Right atrium auricular region (tissue), 2 donors: ENCODE results near the gene STK17A. TPM values are rescaled to one million over a fixed set of nuclear protein-coding genes. Genes with fewer than 3 reads are reported as not detected.

Experiments used
- DNase-seq: peaks from one replicate; pipeline ENCODE4 v3.0.0-alpha.2; 2019; ENCODE audit warnings: low spot score
- H3K27ac ChIP-seq, 2 donors: fragments of 200-600 bp; sonication (generic); 1 replicate in 1 of 2; 2 replicates in 1 of 2; pipeline ENCODE4 v1.5.1; 2016 to 2019
- H3K27me3 ChIP-seq, 2 donors: fragments of 200-600 bp; sonication (generic); one replicate each; pipeline versions ENCODE4 v1.5.1 to v1.6.0; 2017 to 2019
- H3K36me3 ChIP-seq: fragments of 200-600 bp; sonication (generic); one replicate; pipeline ENCODE4 v1.5.1; 2016
- H3K4me1 ChIP-seq, 2 donors: fragments of 200-600 bp; sonication (generic); one replicate each; pipeline versions ENCODE4 v1.5.1 to v1.6.0; 2017 to 2019
- H3K4me3 ChIP-seq, 2 donors: fragments of 200-600 bp; sonication (generic); 1 replicate in 1 of 2; 2 replicates in 1 of 2; pipeline ENCODE4 v1.5.1; 2017 to 2019; ENCODE audit warnings: mild to moderate bottlenecking in 1 of 2, moderate library complexity in 1 of 2
- H3K9me3 ChIP-seq, 2 donors: fragments of 200-600 bp; sonication (generic); one replicate each; pipeline ENCODE4 v1.5.1; 2019
- CTCF ChIP-seq, 2 donors: fragments of 200-600 bp; sonication (generic); IDR thresholded peaks; one replicate each; pipeline ENCODE4 v1.5.1; 2019; ENCODE audit warnings: antibody characterized with exemption in 2 of 2
- total RNA-seq, 2 donors: library from RNA; depleted of rRNA; stranded (reverse); fragments of >200 nt; gene quantifications; one replicate each; pipeline ENCODE4 v1.1.0, GENCODE V29; 2016

STK17A gene
- total RNA-seq, 2 donors from 2014 or later: 15.6 to 25.9 TPM

- H3K4me1 ChIP-seq: peaks cover 0 to 8% of the 10 kb centered on the region in 2 donors
- H3K4me3 ChIP-seq: no peak overlapping the region
- no peak for DNase-seq
- H3K36me3 ChIP-seq: no peaks in the 10 kb centered on the region
- no peak for TF ChIP-seq CTCF (IDR thresholded peaks at IDR 0.05)
- no peaks in the 10 kb centered on the region for H3K9me3 ChIP-seq
- no peak overlapping the region for H3K27ac ChIP-seq
- H3K27me3 ChIP-seq: no peaks in the 10 kb centered on the region
Measured at GRCh38 chr7:43537765-43538403, 45.0 kb upstream of the STK17A start.

GRCh38 chr7:43538404-43538771 lies 44.5 kb upstream of the STK17A start:
- H3K27ac ChIP-seq: no peak overlapping the region
- H3K9me3 ChIP-seq: no peaks in the 10 kb centered on the region
- H3K36me3 ChIP-seq: no peaks in the 10 kb centered on the region
- no peak for TF ChIP-seq CTCF (IDR thresholded peaks at IDR 0.05)
- H3K4me3 ChIP-seq: no peak overlapping the region
- H3K27me3 ChIP-seq: no peaks in the 10 kb centered on the region
- peaks cover 0 to 8% of the 10 kb centered on the region in 2 donors for H3K4me1 ChIP-seq
- no peak for DNase-seq

GRCh38 chr7:43540471-43540870 lies 42.4 kb upstream of the STK17A start:
- Histone ChIP-seq H3K27ac (no peak overlapping the region), H3K4me3 (no peak overlapping the region), H3K4me1 (peaks cover 0 to 8% of the 10 kb centered on the region in 2 donors), H3K36me3 (no peaks in the 10 kb centered on the region), H3K9me3 (no peaks in the 10 kb centered on the region), H3K27me3 (no peaks in the 10 kb centered on the region)
- no peak for TF ChIP-seq CTCF (IDR thresholded peaks at IDR 0.05)
- no peak for DNase-seq

GRCh38 chr7:43542716-43543115 lies 40.2 kb upstream of the STK17A start:
- DNase-seq: no peak
- H3K4me3 ChIP-seq: no peak overlapping the region
- no peaks in the 10 kb centered on the region for H3K36me3 ChIP-seq
- TF ChIP-seq CTCF (IDR thresholded peaks at IDR 0.05): no peak
- no peaks in the 10 kb centered on the region for H3K9me3 ChIP-seq
- no peak overlapping the region for H3K27ac ChIP-seq
- no peaks in the 10 kb centered on the region for H3K27me3 ChIP-seq
- H3K4me1 ChIP-seq: peaks cover 0 to 8% of the 10 kb centered on the region in 2 donors

- Histone ChIP-seq H3K4me1 (no peaks in the 10 kb centered on the region), H3K36me3 (no peaks in the 10 kb centered on the region), H3K9me3 (no peaks in the 10 kb centered on the region), H3K27me3 (no peaks in the 10 kb centered on the region), H3K4me3 (no peak overlapping the region), H3K27ac (no peak overlapping the region)
- no peak for TF ChIP-seq CTCF (IDR thresholded peaks at IDR 0.05)
- no peak for DNase-seq
Measured at GRCh38 chr7:43546231-43546630, 36.7 kb upstream of the STK17A start.

GRCh38 chr7:43550427-43550826 lies 32.5 kb upstream of the STK17A start:
- no peak overlapping the region for H3K4me3 ChIP-seq
- H3K36me3 ChIP-seq: no peaks in the 10 kb centered on the region
- H3K27ac ChIP-seq: no peak overlapping the region
- H3K27me3 ChIP-seq: no peaks in the 10 kb centered on the region
- H3K4me1 ChIP-seq: no peaks in the 10 kb centered on the region
- no peak for TF ChIP-seq CTCF (IDR thresholded peaks at IDR 0.05)
- DNase-seq: no peak
- H3K9me3 ChIP-seq: no peaks in the 10 kb centered on the region
